ENCODE measurements around the gene NONO. TPM values are rescaled to one million over a fixed set of nuclear protein-coding genes. Genes with fewer than 3 reads are reported as not detected.
"Not testable (repeated sequence)": the region's sequence is repeated elsewhere in the genome, so short reads cannot be mapped to it uniquely, and the experiment has no call there.

NONO gene
- total RNA-seq, 2 experiments from 2014 or later = 440 to 472 TPM

DNA sequence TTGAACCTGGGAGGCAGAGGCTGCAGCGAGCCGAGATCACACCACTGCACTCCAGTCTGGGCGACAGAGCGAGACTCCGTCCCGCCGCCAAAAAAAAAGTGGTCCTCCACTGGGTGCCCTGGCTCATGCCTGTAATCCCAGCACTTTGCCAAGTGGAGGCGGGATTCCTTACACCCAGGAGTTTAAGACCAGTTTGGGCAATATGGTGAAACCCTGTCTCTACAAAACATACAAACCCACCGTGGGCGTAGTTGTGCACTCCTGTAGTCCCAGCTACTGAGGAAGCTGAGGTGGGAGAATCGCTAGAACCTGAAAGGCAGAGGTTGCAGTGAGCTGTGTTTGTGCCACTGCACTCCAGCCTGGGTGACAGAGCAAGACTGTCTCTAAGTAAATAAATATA, 2.1 kb upstream of the NONO start:
- H3K4me3 Mint-ChIP-seq; H3K9me3 ChIP-seq (ENCODE audit: control insufficient read depth in 1 of 2, insufficient read depth in 1 of 2, low read length in 2 of 2); H3K27me3 Mint-ChIP-seq; H3K27ac Mint-ChIP-seq; H3K36me3 ChIP-seq (ENCODE audit: insufficient read depth, low read length); DNase-seq; H3K4me3 ChIP-seq (ENCODE audit: low read length); H3K27me3 ChIP-seq (ENCODE audit: control insufficient read depth in 1 of 2, insufficient read depth in 2 of 2, low read length in 2 of 2); CTCF ChIA-PET; H3K27ac ChIP-seq (ENCODE audit: low read depth in 1 of 2, low read length in 2 of 2); ATAC-seq (ENCODE audit: poor library complexity); H3K9me3 Mint-ChIP-seq: not testable (repeated sequence)
- H3K4me1 ChIP-seq (ENCODE audit: insufficient read depth, low read length) = peaks cover 10% of the 10 kb centered on the region
- POLR2A ChIA-PET = interaction anchor here (0.6 kb wide), 1 partner anchor 62 kb away, joined by 4 read pairs; no protein-coding TSS in a partner anchor
- intact Hi-C loops (cut with DNase I, micrococcal nuclease) = loop anchor here in 1 of 2 experiments (10.0 kb wide), 1 partner anchor 96 kb away; no protein-coding TSS in a partner anchor
- Mint-ChIP-seq H3K36me3 (ENCODE audit: low read depth) (peaks cover 27% of the 10 kb centered on the region), H3K4me1 (ENCODE audit: low read depth) (peaks cover 28% of the 10 kb centered on the region)

DNA sequence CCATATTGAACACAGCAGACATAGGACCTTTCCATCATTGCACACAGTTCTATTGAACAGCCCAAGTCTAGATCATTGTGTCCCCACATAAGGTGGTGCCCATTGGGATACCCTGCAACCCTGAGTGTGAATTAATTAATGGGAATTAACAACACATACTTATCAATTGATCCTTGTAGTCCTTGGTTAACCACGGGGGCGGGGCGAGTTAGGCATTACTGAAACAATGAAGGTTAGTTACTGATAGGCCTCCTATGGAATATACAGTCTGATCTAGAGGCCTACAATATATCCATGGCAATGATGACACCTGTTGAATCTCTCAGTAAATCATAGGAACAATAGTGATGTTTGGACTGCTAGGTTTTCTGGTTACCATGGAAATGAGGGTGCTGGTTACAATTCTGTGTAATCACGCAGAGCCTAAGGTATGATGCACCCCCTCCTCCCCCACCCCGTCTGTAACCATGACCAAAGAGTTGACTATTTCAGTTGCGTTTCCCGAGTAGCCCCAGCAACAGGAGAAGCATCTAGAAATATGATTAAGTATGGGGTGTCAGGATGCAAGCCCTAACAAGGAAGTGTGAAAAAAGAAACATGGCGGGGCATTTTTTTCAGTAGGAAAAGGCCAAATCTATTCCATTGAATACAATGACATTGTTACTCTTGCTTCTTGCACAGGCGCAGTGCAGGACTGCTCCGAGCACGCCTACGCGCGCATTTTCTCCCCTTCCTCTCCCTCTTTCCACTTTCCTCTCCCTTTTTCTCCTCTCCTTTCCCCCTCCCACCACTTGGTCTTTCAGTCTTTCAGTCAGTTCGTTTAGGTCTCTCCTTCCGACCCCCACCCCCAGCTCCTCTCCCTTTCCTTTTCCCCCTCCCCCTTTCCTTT, 677 bp upstream of the NONO start:
- DNase-seq (peak in 8 of 14 experiments; percentile 1 to 82 (median 34)), ATAC-seq (ENCODE audit: poor library complexity) (peak; percentile 45)
- H3K4me1 ChIP-seq (ENCODE audit: insufficient read depth, low read length) = peaks cover 20% of the 10 kb centered on the region
- ChIA-PET CTCF (interaction anchor here (0.6 to 1.6 kb wide), 5 partner anchors 29 to 101 kb away, joined by 3 to 9 read pairs (median 5); partner anchors contain the start of genes TAF1 and ZMYM3), POLR2A (interaction anchor here (0.7 to 2.8 kb wide), 19 partner anchors 9 to 256 kb away, joined by 3 to 105 read pairs (median 5); partner anchors contain the start of genes FOXO4, IL2RG, ITGB1BP2 and OGT)
- H3K36me3 ChIP-seq (ENCODE audit: insufficient read depth, low read length) = no peaks in the 10 kb centered on the region
- TF ChIP-seq, protein P1, sequence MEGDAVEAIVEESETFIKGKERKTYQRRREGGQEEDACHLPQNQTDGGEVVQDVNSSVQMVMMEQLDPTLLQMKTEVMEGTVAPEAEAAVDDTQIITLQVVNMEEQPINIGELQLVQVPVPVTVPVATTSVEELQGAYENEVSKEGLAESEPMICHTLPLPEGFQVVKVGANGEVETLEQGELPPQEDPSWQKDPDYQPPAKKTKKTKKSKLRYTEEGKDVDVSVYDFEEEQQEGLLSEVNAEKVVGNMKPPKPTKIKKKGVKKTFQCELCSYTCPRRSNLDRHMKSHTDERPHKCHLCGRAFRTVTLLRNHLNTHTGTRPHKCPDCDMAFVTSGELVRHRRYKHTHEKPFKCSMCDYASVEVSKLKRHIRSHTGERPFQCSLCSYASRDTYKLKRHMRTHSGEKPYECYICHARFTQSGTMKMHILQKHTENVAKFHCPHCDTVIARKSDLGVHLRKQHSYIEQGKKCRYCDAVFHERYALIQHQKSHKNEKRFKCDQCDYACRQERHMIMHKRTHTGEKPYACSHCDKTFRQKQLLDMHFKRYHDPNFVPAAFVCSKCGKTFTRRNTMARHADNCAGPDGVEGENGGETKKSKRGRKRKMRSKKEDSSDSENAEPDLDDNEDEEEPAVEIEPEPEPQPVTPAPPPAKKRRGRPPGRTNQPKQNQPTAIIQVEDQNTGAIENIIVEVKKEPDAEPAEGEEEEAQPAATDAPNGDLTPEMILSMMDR (IDR thresholded peaks at IDR 0.05) = no peak
- Mint-ChIP-seq H3K27ac (peak overlapping the region; percentile 99), H3K27me3 (no peaks in the 10 kb centered on the region), H3K4me1 (ENCODE audit: low read depth) (peaks cover 32% of the 10 kb centered on the region), H3K4me3 (peak overlapping the region; percentile 98), H3K9me3 (no peaks in the 10 kb centered on the region), H3K36me3 (ENCODE audit: low read depth) (peaks cover 35% of the 10 kb centered on the region)
- H3K4me3 ChIP-seq (ENCODE audit: low read length) = peak overlapping the region; percentile 89
- H3K27ac ChIP-seq (ENCODE audit: low read depth in 1 of 2, low read length in 2 of 2) = peak overlapping the region; percentile 85 to 97
- no peaks in the 10 kb centered on the region for H3K27me3 ChIP-seq (ENCODE audit: control insufficient read depth in 1 of 2, insufficient read depth in 2 of 2, low read length in 2 of 2)
- H3K9me3 ChIP-seq (ENCODE audit: control insufficient read depth in 1 of 2, insufficient read depth in 1 of 2, low read length in 2 of 2) = no peaks in the 10 kb centered on the region
- intact Hi-C loops (cut with DNase I, micrococcal nuclease) = loop anchor here (1.0 to 10.0 kb wide), 3 partner anchors 28 to 98 kb away; partner anchors contain the start of genes TAF1 (in 1 of the 2) and ZMYM3 (in 1 of the 2)

- Histone ChIP-seq H3K36me3 (ENCODE audit: insufficient read depth, low read length) (peaks cover 11% of the 10 kb centered on the region), H3K4me1 (ENCODE audit: insufficient read depth, low read length) (peaks cover 28% of the 10 kb centered on the region), H3K4me3 (ENCODE audit: low read length) (no peak overlapping the region), H3K9me3 (ENCODE audit: control insufficient read depth in 1 of 2, insufficient read depth in 1 of 2, low read length in 2 of 2) (no peaks in the 10 kb centered on the region), H3K27me3 (ENCODE audit: control insufficient read depth in 1 of 2, insufficient read depth in 2 of 2, low read length in 2 of 2) (no peaks in the 10 kb centered on the region), H3K27ac (ENCODE audit: low read depth in 1 of 2, low read length in 2 of 2) (no peak overlapping the region)
- no peaks in the 10 kb centered on the region for H3K27me3 Mint-ChIP-seq
- H3K9me3 Mint-ChIP-seq = no peaks in the 10 kb centered on the region
- DNase-seq (no peak), ATAC-seq (ENCODE audit: poor library complexity) (no peak)
- H3K4me3 Mint-ChIP-seq = peak overlapping the region; percentile 98
- ChIA-PET POLR2A (no interaction called here), CTCF (no interaction called here)
- TF ChIP-seq, protein P1 (IDR thresholded peaks at IDR 0.05) = no peak
- H3K27ac Mint-ChIP-seq = peak overlapping the region; percentile 99
- intact Hi-C loops (cut with DNase I, micrococcal nuclease) = loop anchor here in 1 of 2 experiments (2.0 to 10.0 kb wide), 2 partner anchors 81 to 101 kb away; partner anchors contain the start of gene TAF1
- H3K36me3 Mint-ChIP-seq (ENCODE audit: low read depth) = peaks cover 48% of the 10 kb centered on the region
- H3K4me1 Mint-ChIP-seq (ENCODE audit: low read depth) = peaks cover 39% of the 10 kb centered on the region
Observed at GRCh38 chrX:71285929-71286328, 2.5 kb downstream of the NONO start.
